Measurements from ENCODE around the gene SSBP4.

DNA sequence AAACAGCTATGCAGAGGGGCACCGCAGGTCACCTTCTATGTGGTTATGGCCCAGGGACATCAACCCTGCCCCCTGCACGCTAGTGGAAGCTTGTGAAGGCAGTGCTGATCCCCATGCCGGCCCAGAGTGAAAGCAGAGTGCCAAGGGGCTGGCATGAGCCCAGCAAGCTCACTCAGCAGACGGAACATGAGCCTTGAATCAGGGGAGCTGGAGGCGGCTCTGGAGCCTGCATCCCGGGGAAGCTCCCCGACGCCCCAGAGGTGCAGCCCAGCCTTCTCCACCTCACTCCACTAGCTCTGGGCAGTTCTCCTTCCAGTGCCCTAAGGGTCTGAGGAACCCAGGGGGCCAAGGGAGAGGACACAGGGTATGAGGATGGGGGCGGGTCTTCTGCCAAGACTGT is 37.8 kb downstream of the SSBP4 start:
- TF ChIP-seq SP1 (IDR thresholded peaks at IDR 0.05): no peak
- no peak for TF ChIP-seq FOXA1 (IDR thresholded peaks at IDR 0.05)

Data from HEK293T (cell line).